ENCODE data around the gene BBX.

GRCh38 chr3:107592073-107592472, 69.3 kb downstream of the BBX start:
- TF ChIP-seq REST (IDR thresholded peaks at IDR 0.05; ENCODE audit: insufficient read depth in 1 of 2, low read depth in 2 of 2, low read length in 2 of 2) (no peak), TAF1 (IDR thresholded peaks at IDR 0.05; ENCODE audit: borderline replicate concordance, insufficient read depth, low read length) (no peak), POLR2AphosphoS5 (IDR thresholded peaks at IDR 0.05; ENCODE audit: low read depth, low read length) (no peak)

Measured in PFSK-1 (cell line).